Colonic mucosa (tissue), 4 donors: ENCODE measurements around the gene MDK. TPM values are rescaled to one million over a fixed set of nuclear protein-coding genes. Genes with fewer than 3 reads are reported as not detected.

ENCODE experiments used
- DNase-seq: peaks from one replicate; pipeline ENCODE4 v3.0.0-alpha.2; 2020
- H3K27ac ChIP-seq: fragments of 200-600 bp; one replicate; pipeline ENCODE4 v1.8.0; 2021
- H3K27me3 ChIP-seq: fragments of 200-600 bp; one replicate; pipeline ENCODE4 v1.8.0; 2021
- H3K36me3 ChIP-seq: fragments of 200-600 bp; one replicate; pipeline ENCODE4 v1.8.0; 2021
- H3K4me1 ChIP-seq: fragments of 200-600 bp; one replicate; pipeline ENCODE4 v1.8.0; 2021; ENCODE audit warnings: mild to moderate bottlenecking
- H3K4me3 ChIP-seq: fragments of 200-600 bp; one replicate; pipeline ENCODE4 v1.8.0; 2021
- H3K9ac ChIP-seq, 2 donors: one replicate each; pipeline ENCODE4 v1.7.0; 2013; ENCODE audit warnings: control low read depth in 2 of 2, low read depth in 2 of 2, low read length in 2 of 2
- H3K9me3 ChIP-seq: fragments of 200-600 bp; one replicate; pipeline ENCODE4 v1.8.0; 2021
- CTCF ChIP-seq: fragments of 200-600 bp; IDR thresholded peaks from one replicate; pipeline ENCODE4 v1.8.0; 2022; ENCODE audit warnings: antibody characterized with exemption, mild to moderate bottlenecking
- intact Hi-C: fragments of 100-400 bp; cut with DNase I; formaldehyde crosslinking; loops from one replicate; pipeline ENCODE4 v1.14.1; 2022
- total RNA-seq, 2 donors: library from RNA; stranded (reverse); fragmentation: NEBNext Ultra II Directional in 1 of 2; extraction: Animal tissue kit (Norgen Biotek cat#: 25700) in 1 of 2; gene quantifications; one replicate each; pipeline ENCODE4 v1.2.1, GENCODE V29; 2021
- donor health status: healthy.
- donor health status: DM: no; HTN: no; CAD: no.
- donor health status: DM: no; HTN: no; CAD: no.

The MDK gene
- total RNA-seq, 2 donors from 2014 or later: 80.4 to 98.9 TPM

- Histone ChIP-seq H3K4me1 (peaks cover 6% of the 10 kb centered on the region), H3K36me3 (no peaks in the 10 kb centered on the region), H3K4me3 (no peak overlapping the region), H3K9ac (no peak overlapping the region), H3K9me3 (no peaks in the 10 kb centered on the region), H3K27me3 (no peaks in the 10 kb centered on the region), H3K27ac (no peak overlapping the region)
- intact Hi-C loops: no loop called here
- no peak for DNase-seq
- TF ChIP-seq CTCF: no peak
Measured at GRCh38 chr11:46356924-46357482, 24.5 kb upstream of the MDK start.

DNA sequence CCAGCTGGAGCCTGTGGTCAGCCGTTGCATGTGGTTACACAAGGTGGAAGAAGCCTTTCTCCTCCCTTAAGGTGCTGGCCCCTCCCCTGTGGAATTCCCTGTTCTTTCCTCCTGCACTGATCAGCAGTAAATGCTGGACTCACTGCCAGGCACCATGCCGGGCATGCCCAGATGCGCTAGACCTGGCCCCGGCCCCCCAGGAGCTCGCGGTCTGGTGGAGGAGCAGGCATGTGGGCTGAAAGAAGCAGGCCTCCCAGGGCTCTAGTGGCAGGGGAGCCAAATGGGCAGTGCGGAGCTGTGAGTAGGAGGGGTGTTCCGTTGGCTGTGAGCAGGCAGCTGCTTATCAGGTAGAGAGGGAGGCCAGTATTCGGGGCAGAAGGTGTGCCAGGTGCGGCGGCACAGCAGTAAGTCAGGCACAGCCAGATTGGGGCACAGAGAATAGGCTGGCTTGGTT is 24.0 kb upstream of the MDK start:
- peaks cover 3% of the 10 kb centered on the region for H3K4me1 ChIP-seq
- H3K27me3 ChIP-seq: no peaks in the 10 kb centered on the region
- intact Hi-C loops: no loop called here
- no peaks in the 10 kb centered on the region for H3K9me3 ChIP-seq
- no peak overlapping the region for H3K27ac ChIP-seq
- H3K36me3 ChIP-seq: no peaks in the 10 kb centered on the region
- no peak overlapping the region for H3K9ac ChIP-seq
- no peak for DNase-seq
- no peak overlapping the region for H3K4me3 ChIP-seq
- TF ChIP-seq CTCF: no peak

- intact Hi-C loops: no loop called here
- no peak overlapping the region for H3K9ac ChIP-seq
- H3K4me1 ChIP-seq: peaks cover 3% of the 10 kb centered on the region
- H3K36me3 ChIP-seq: no peaks in the 10 kb centered on the region
- no peak for TF ChIP-seq CTCF
- no peak for DNase-seq
- no peak overlapping the region for H3K27ac ChIP-seq
- H3K9me3 ChIP-seq: no peaks in the 10 kb centered on the region
- no peak overlapping the region for H3K4me3 ChIP-seq
- H3K27me3 ChIP-seq: no peaks in the 10 kb centered on the region
Measured at GRCh38 chr11:46359953-46360352, 21.5 kb upstream of the MDK start.

- H3K4me3 ChIP-seq: peak overlapping the region; percentile 24
- H3K9me3 ChIP-seq: no peaks in the 10 kb centered on the region
- no peaks in the 10 kb centered on the region for H3K27me3 ChIP-seq
- no peaks in the 10 kb centered on the region for H3K36me3 ChIP-seq
- peak overlapping the region; percentile 24 to 32 for H3K9ac ChIP-seq
- H3K4me1 ChIP-seq: peaks cover 3% of the 10 kb centered on the region
- H3K27ac ChIP-seq: peak overlapping the region; percentile 44
- intact Hi-C loops: no loop called here
- no peak for TF ChIP-seq CTCF
- no peak for DNase-seq
Measured at GRCh38 chr11:46360878-46361277, 20.6 kb upstream of the MDK start.

DNA sequence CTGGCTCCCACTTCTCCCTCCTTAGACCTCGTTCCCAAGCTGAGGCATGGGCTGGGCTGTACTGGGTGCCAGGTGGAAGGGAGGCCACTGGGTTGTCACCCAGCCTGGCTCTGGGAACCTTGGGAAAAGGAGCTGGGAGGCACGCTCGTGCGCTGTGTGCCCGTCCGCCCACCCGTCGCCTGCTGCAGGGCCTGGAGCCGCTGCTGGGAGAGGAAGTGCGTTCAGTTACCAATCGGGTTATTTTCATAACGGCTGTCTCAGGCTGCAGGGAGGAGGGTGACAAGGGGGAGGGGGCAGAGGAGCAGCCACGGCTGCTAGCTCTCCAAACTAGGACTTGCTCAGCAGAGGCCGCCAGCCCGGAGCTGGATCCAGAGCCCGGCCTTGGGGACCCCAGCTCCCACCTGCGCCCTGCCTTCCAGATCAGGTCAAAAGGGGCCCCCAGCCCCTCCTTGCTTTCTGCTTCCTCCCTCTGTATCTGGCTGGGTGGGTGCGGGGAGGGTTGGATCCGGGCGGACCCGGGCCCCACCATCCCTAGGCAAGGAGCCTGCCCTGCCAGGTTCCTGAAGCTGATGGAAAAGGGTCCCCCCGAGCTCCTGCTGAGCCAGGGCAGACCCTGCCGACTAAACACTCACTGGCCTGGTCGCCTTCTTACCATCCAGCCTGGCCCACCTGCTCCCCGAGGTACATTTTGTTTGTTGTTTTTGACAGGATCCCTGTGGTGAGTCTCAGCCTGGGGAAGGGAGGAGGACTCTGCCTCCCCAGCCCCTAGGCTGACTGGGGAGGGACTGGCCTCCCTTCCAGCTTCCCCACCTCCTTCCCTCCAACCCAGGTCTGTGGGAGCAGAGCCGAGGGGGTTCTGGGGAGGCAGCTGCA is 19.9 kb upstream of the MDK start:
- H3K9me3 ChIP-seq: no peaks in the 10 kb centered on the region
- peak overlapping the region; percentile 44 for H3K27ac ChIP-seq
- DNase-seq: no peak
- intact Hi-C loops: no loop called here
- TF ChIP-seq CTCF: no peak
- H3K36me3 ChIP-seq: no peaks in the 10 kb centered on the region
- H3K9ac ChIP-seq: peak overlapping the region; percentile 46 to 69
- H3K27me3 ChIP-seq: no peaks in the 10 kb centered on the region
- peak overlapping the region; percentile 24 for H3K4me3 ChIP-seq
- peaks cover 3% of the 10 kb centered on the region for H3K4me1 ChIP-seq
